Measurements from ENCODE around the gene CALN1. TPM values are rescaled to one million over a fixed set of nuclear protein-coding genes. Genes with fewer than 3 reads are reported as not detected.

Gene CALN1
- total RNA-seq, 1 donor from 2014 or later, result not detected

GRCh38 chr7:71972534-71972933 lies 439.6 kb downstream of the CALN1 start:
- H3K4me3 ChIP-seq, result no peak overlapping the region
- no peaks in the 10 kb centered on the region for H3K36me3 ChIP-seq
- H3K27me3 ChIP-seq, result no peaks in the 10 kb centered on the region
- no peaks in the 10 kb centered on the region for H3K4me1 ChIP-seq
- ATAC-seq, result no peak
- H3K27ac ChIP-seq, result no peak overlapping the region
- intact Hi-C loops (cut with DNase I), result no loop called here
- H3K9me3 ChIP-seq, result no peaks in the 10 kb centered on the region
- DNase-seq, result no peak
- TF ChIP-seq CTCF (IDR thresholded peaks at IDR 0.05), result no peak

- H3K36me3 ChIP-seq, result no peaks in the 10 kb centered on the region
- no peak overlapping the region for H3K4me3 ChIP-seq
- DNase-seq, result no peak
- no peaks in the 10 kb centered on the region for H3K27me3 ChIP-seq
- ATAC-seq, result no peak
- no peak overlapping the region for H3K27ac ChIP-seq
- H3K4me1 ChIP-seq, result no peaks in the 10 kb centered on the region
- H3K9me3 ChIP-seq, result no peaks in the 10 kb centered on the region
- intact Hi-C loops (cut with DNase I), result no loop called here
- TF ChIP-seq CTCF (IDR thresholded peaks at IDR 0.05), result no peak
Observed at GRCh38 chr7:71970725-71971124, 441.4 kb downstream of the CALN1 start.

- Histone ChIP-seq H3K27ac (no peak overlapping the region), H3K4me1 (no peaks in the 10 kb centered on the region), H3K9me3 (no peaks in the 10 kb centered on the region), H3K27me3 (no peaks in the 10 kb centered on the region), H3K4me3 (no peak overlapping the region), H3K36me3 (no peaks in the 10 kb centered on the region)
- DNase-seq (no peak), ATAC-seq (no peak)
- no peak for TF ChIP-seq CTCF (IDR thresholded peaks at IDR 0.05)
- intact Hi-C loops (cut with DNase I), result no loop called here
Observed at GRCh38 chr7:71962636-71963035, 449.5 kb downstream of the CALN1 start.

- Histone ChIP-seq H3K9me3 (no peaks in the 10 kb centered on the region), H3K4me3 (no peak overlapping the region), H3K4me1 (no peaks in the 10 kb centered on the region), H3K36me3 (no peaks in the 10 kb centered on the region), H3K27me3 (no peaks in the 10 kb centered on the region), H3K27ac (no peak overlapping the region)
- TF ChIP-seq CTCF (IDR thresholded peaks at IDR 0.05), result no peak
- no peak for DNase-seq
- intact Hi-C loops (cut with DNase I), result no loop called here
- no peak for ATAC-seq
Observed at GRCh38 chr7:71961283-71961682, 450.9 kb downstream of the CALN1 start.

- Histone ChIP-seq H3K36me3 (no peaks in the 10 kb centered on the region), H3K27ac (no peak overlapping the region), H3K27me3 (no peaks in the 10 kb centered on the region), H3K4me3 (no peak overlapping the region), H3K9me3 (no peaks in the 10 kb centered on the region), H3K4me1 (no peaks in the 10 kb centered on the region)
- intact Hi-C loops (cut with DNase I), result no loop called here
- no peak for ATAC-seq
- DNase-seq, result no peak
- TF ChIP-seq CTCF (IDR thresholded peaks at IDR 0.05), result no peak
Observed at GRCh38 chr7:71942115-71942514, 470.0 kb downstream of the CALN1 start.

GRCh38 chr7:71937840-71938371 lies 474.2 kb downstream of the CALN1 start:
- Histone ChIP-seq H3K36me3 (no peaks in the 10 kb centered on the region), H3K4me1 (no peaks in the 10 kb centered on the region), H3K27ac (no peak overlapping the region), H3K4me3 (no peak overlapping the region), H3K9me3 (no peaks in the 10 kb centered on the region), H3K27me3 (no peaks in the 10 kb centered on the region)
- no peak for DNase-seq
- no peak for TF ChIP-seq CTCF (IDR thresholded peaks at IDR 0.05)
- intact Hi-C loops (cut with DNase I), result no loop called here
- no peak for ATAC-seq
